Measurements from ENCODE around the gene HDAC11. TPM values are rescaled to one million over a fixed set of nuclear protein-coding genes. Genes with fewer than 3 reads are reported as not detected.

Gene HDAC11
- total and polyA plus RNA-seq, 2 of the 13 experiments (the other 11 are each of a cell fraction or from before 2014, with no cell fraction given) = 13.7 to 33.1 TPM

GRCh38 chr3:13470894-13471574, 9.1 kb upstream of the HDAC11 start (continued):
- TF ChIP-seq ZNF788 (CRISPR knock-in tag; IDR thresholded peaks at IDR 0.05; ENCODE audit: borderline replicate concordance) (peak; percentile 93), EED (CRISPR knock-in tag; IDR thresholded peaks at IDR 0.05) (no peak), ZNF207 (IDR thresholded peaks at IDR 0.05; ENCODE audit: borderline replicate concordance) (no peak), PAX8 (CRISPR knock-in tag; IDR thresholded peaks at IDR 0.05; ENCODE audit: borderline replicate concordance) (no peak), MATR3 (CRISPR knock-in tag; IDR thresholded peaks at IDR 0.05) (no peak), SRSF9 (IDR thresholded peaks at IDR 0.05; ENCODE audit: borderline replicate concordance, insufficient read depth, low read depth, low read length, poor library complexity, severe bottlenecking) (no peak), XRCC5 (optimal IDR thresholded peaks at IDR 0.05; ENCODE audit: low read length) (peak; percentile 94), MXD3 (CRISPR knock-in tag; IDR thresholded peaks at IDR 0.05) (no peak), NFIB (CRISPR knock-in tag; IDR thresholded peaks at IDR 0.05; ENCODE audit: borderline replicate concordance) (no peak), ZNF567 (CRISPR knock-in tag; IDR thresholded peaks at IDR 0.05; ENCODE audit: borderline replicate concordance) (peak; percentile 47; the same call in 1 of the 2 replicates), ZNF570 (CRISPR knock-in tag; IDR thresholded peaks at IDR 0.05; ENCODE audit: borderline replicate concordance) (no peak), ZNF576 (CRISPR knock-in tag; IDR thresholded peaks at IDR 0.05) (no peak), ZNF407 (CRISPR knock-in tag; IDR thresholded peaks at IDR 0.05; ENCODE audit: not compliant biosample characterization) (no peak)
- TF ChIP-seq, protein P1, sequence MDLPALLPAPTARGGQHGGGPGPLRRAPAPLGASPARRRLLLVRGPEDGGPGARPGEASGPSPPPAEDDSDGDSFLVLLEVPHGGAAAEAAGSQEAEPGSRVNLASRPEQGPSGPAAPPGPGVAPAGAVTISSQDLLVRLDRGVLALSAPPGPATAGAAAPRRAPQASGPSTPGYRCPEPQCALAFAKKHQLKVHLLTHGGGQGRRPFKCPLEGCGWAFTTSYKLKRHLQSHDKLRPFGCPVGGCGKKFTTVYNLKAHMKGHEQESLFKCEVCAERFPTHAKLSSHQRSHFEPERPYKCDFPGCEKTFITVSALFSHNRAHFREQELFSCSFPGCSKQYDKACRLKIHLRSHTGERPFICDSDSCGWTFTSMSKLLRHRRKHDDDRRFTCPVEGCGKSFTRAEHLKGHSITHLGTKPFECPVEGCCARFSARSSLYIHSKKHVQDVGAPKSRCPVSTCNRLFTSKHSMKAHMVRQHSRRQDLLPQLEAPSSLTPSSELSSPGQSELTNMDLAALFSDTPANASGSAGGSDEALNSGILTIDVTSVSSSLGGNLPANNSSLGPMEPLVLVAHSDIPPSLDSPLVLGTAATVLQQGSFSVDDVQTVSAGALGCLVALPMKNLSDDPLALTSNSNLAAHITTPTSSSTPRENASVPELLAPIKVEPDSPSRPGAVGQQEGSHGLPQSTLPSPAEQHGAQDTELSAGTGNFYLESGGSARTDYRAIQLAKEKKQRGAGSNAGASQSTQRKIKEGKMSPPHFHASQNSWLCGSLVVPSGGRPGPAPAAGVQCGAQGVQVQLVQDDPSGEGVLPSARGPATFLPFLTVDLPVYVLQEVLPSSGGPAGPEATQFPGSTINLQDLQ (CRISPR knock-in tag; IDR thresholded peaks at IDR 0.05) = no peak

Measured in HepG2 (cell line).